ENCODE results near the gene CCM2L.

DNA sequence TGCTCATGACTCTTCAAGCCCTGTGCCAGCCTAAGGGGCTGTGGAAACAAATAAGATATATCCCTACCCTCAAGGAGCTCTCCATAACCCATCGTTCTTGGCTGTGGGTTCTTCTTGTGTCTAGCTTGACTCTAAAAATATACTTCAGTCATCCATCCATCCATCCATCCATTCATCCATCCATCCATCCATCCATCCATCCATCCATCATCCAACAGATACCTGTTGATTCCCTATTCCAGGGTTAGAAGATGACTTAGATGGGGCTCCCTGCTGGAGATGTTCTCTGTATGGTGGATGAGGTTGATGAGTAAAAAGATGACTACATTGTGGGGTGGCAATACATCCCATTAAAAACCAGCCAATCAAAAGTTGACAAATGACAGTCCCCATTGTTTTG, 65.3 kb downstream of the CCM2L start:
- no peak for TF ChIP-seq PHF20 (IDR thresholded peaks at IDR 0.05; ENCODE audit: partially characterized antibody)
- TF ChIP-seq, protein P1, sequence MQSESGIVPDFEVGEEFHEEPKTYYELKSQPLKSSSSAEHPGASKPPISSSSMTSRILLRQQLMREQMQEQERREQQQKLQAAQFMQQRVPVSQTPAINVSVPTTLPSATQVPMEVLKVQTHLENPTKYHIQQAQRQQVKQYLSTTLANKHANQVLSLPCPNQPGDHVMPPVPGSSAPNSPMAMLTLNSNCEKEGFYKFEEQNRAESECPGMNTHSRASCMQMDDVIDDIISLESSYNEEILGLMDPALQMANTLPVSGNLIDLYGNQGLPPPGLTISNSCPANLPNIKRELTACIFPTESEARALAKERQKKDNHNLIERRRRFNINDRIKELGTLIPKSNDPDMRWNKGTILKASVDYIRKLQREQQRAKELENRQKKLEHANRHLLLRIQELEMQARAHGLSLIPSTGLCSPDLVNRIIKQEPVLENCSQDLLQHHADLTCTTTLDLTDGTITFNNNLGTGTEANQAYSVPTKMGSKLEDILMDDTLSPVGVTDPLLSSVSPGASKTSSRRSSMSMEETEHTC (IDR thresholded peaks at IDR 0.05): no peak

Data from K562 (cell line).